ENCODE measurements around the gene NDUFC1.

Gene NDUFC1

GRCh38 chr4:139300431-139301112 lies 1.7 kb downstream of the NDUFC1 start:
- H3K4me1 ChIP-seq (ENCODE audit: control insufficient read depth, insufficient read depth, low read length) = no peaks in the 10 kb centered on the region
- CTCF ChIA-PET = interaction anchor here (0.7 to 1.7 kb wide), 5 partner anchors 21 to 270 kb away, joined by 3 to 5 read pairs (median 3); partner anchors contain the start of gene MGARP
- H3K36me3 ChIP-seq (ENCODE audit: control insufficient read depth in 2 of 2, insufficient read depth in 1 of 2, low read length in 2 of 2) = peaks cover 0 to 15% of the 10 kb centered on the region in 2 experiments; a peak in 2 of 3 replicates
- POLR2A ChIA-PET = interaction anchor here (0.7 to 2.6 kb wide), 16 partner anchors 11 to 286 kb away, joined by 3 to 28 read pairs (median 3); partner anchors contain the start of genes ELF2, MGARP and NOCT
- H3K4me3 ChIP-seq (ENCODE audit: low read depth, low read length) = peak overlapping the region; percentile 58
- TF ChIP-seq PRDM1 (tag by site-specific recombination; IDR thresholded peaks at IDR 0.05) (0 out of 2 replicates have a peak, but pooled peaks have one; percentile 34), PATZ1 (tag by site-specific recombination; IDR thresholded peaks at IDR 0.05) (peak; percentile 8; the same call in 1 of the 2 replicates), ZNF302 (tag by site-specific recombination; IDR thresholded peaks at IDR 0.05; ENCODE audit: low read depth) (no peak), ZNF639 (tag by site-specific recombination; IDR thresholded peaks at IDR 0.05) (0 out of 2 replicates have a peak, but pooled peaks have one; percentile 15), ZNF157 (tag by site-specific recombination; IDR thresholded peaks at IDR 0.05) (no peak), ZNF600 (tag by site-specific recombination; IDR thresholded peaks at IDR 0.05) (peak; percentile 47; the same call in 1 of the 2 replicates), MZF1 (tag by site-specific recombination; IDR thresholded peaks at IDR 0.05; ENCODE audit: borderline replicate concordance) (0 out of 2 replicates have a peak, but pooled peaks have one; percentile 33), ZNF175 (tag by site-specific recombination; IDR thresholded peaks at IDR 0.05) (no peak), PRDM10 (tag by site-specific recombination; IDR thresholded peaks at IDR 0.05) (peak; percentile 0; the same call in 1 of the 2 replicates)
- H3K27ac ChIP-seq (ENCODE audit: extremely low read depth, low read depth, low read length) = peak overlapping the region; percentile 69
- no peaks in the 10 kb centered on the region for H3K9me3 ChIP-seq (ENCODE audit: control insufficient read depth, insufficient read depth, low read depth, low read length)

- ChIA-PET CTCF (interaction anchor here (0.7 to 1.1 kb wide), 2 partner anchors 20 to 94 kb away, joined by 3 read pairs; partner anchors contain the start of gene MGARP), POLR2A (interaction anchor here (0.7 to 2.6 kb wide), 3 partner anchors 41 to 285 kb away, joined by 3 to 28 read pairs (median 4); partner anchors contain the start of genes ELF2 and NOCT)
- Histone ChIP-seq H3K9me3 (ENCODE audit: control insufficient read depth, insufficient read depth, low read depth, low read length) (no peaks in the 10 kb centered on the region), H3K36me3 (ENCODE audit: control insufficient read depth in 2 of 2, insufficient read depth in 1 of 2, low read length in 2 of 2) (peaks cover 0 to 5% of the 10 kb centered on the region in 2 experiments; a peak in 2 of 3 replicates), H3K27ac (ENCODE audit: extremely low read depth, low read depth, low read length) (no peak overlapping the region), H3K4me1 (ENCODE audit: control insufficient read depth, insufficient read depth, low read length) (no peaks in the 10 kb centered on the region), H3K4me3 (ENCODE audit: low read depth, low read length) (peak overlapping the region; percentile 58)
- TF ChIP-seq ZNF335 (tag by site-specific recombination; conservative IDR thresholded peaks at IDR 0.05) = peak; percentile 35; the same call in 1 of the 2 replicates
- no peak for TF ChIP-seq ZSCAN16 (tag by site-specific recombination; IDR thresholded peaks at IDR 0.05)
Measured at GRCh38 chr4:139299536-139299935, 2.7 kb downstream of the NDUFC1 start.

GRCh38 chr4:139297001-139297410 lies 5.3 kb downstream of the NDUFC1 start:
- Histone ChIP-seq H3K9me3 (ENCODE audit: control insufficient read depth, insufficient read depth, low read depth, low read length) (no peaks in the 10 kb centered on the region), H3K4me1 (ENCODE audit: control insufficient read depth, insufficient read depth, low read length) (no peaks in the 10 kb centered on the region), H3K4me3 (ENCODE audit: low read depth, low read length) (no peak overlapping the region), H3K27ac (ENCODE audit: extremely low read depth, low read depth, low read length) (no peak overlapping the region), H3K36me3 (ENCODE audit: control insufficient read depth in 2 of 2, insufficient read depth in 1 of 2, low read length in 2 of 2) (peaks cover 4 to 19% of the 10 kb centered on the region in 2 experiments; a peak in 2 of 3 replicates)
- TF ChIP-seq SETDB1 (IDR thresholded peaks at IDR 0.05; ENCODE audit: insufficient read length, low read length) = peak; percentile 61
- TF ChIP-seq ZNF530 (tag by site-specific recombination; IDR thresholded peaks at IDR 0.05; ENCODE audit: low read depth) = no peak
- TF ChIP-seq ZBTB8A (tag by site-specific recombination; IDR thresholded peaks at IDR 0.05) = no peak
- peak; percentile 63 for TF ChIP-seq SCRT2 (tag by site-specific recombination; IDR thresholded peaks at IDR 0.05)
- no peak for TF ChIP-seq ZIC2 (tag by site-specific recombination; IDR thresholded peaks at IDR 0.05)
- ChIA-PET CTCF (interaction anchor here (0.6 to 3.3 kb wide), 10 partner anchors 15 to 299 kb away, joined by 3 to 16 read pairs (median 6); partner anchors contain the start of gene MGARP), POLR2A (interaction anchor here (1.2 to 2.2 kb wide), 2 partner anchors 120 to 121 kb away, joined by 6 read pairs; partner anchors contain the start of gene ELF2)
